ENCODE data around the gene KCNC2. TPM values are rescaled to one million over a fixed set of nuclear protein-coding genes. Genes with fewer than 3 reads are reported as not detected.

Gene KCNC2
- total and polyA plus RNA-seq, 2 donors (not counting 3 experiments of a cell fraction or from before 2014, with no cell fraction given) = not detected

DNA sequence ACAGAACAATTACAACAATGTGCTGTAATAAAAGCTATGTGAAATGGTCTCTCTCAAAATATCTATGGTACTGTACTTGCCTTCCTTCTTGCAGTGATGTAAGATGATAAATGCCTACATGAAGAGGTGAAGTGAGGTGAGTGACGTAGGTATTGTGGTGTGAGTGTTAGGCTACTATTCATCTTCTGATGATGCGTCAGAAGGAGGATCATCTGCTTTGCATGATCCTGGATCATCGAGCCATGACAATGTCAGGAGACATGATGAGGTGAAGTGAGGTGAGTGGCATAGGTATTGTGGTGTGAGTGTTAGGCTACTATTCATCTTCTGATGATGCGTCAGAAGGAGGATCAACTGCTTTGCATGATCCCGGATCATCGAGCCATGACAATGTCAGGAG, 105.8 kb downstream of the KCNC2 start:
- BruUV-seq (replicated peaks) = no TSS peak

More for the DNA sequence above, 105.8 kb downstream of the KCNC2 start:
- Histone ChIP-seq H3K4me2 (ENCODE audit: insufficient read depth, low read length) (no peak overlapping the region), H3K27me3 (ENCODE audit: control insufficient read depth in 2 of 2, insufficient read depth in 2 of 2, low read length in 2 of 2) (no peaks in the 10 kb centered on the region), H3K4me1 (ENCODE audit: control insufficient read depth, extremely low read depth, insufficient read depth, low read length) (no peaks in the 10 kb centered on the region), H3K9me1 (replicated peaks; ENCODE audit: control insufficient read depth, extremely low read depth, insufficient read depth, low read length) (no peaks in the 10 kb centered on the region), H3K36me3 (ENCODE audit: control insufficient read depth in 2 of 2, extremely low read depth in 1 of 2, insufficient read depth in 2 of 2, low read length in 2 of 2) (no peaks in the 10 kb centered on the region), H3K4me3 (replicated peaks in 1 of 3; ENCODE audit: insufficient read depth in 1 of 3, low read depth in 1 of 3, low read length in 3 of 3) (no peak overlapping the region), H3K9ac (replicated peaks; ENCODE audit: extremely low read depth, insufficient read depth, low read length) (no peak overlapping the region), H3K27ac (ENCODE audit: insufficient read depth, low read depth, low read length) (no peak overlapping the region), H3K79me2 (ENCODE audit: control insufficient read depth, insufficient read depth, low read length) (no peaks in the 10 kb centered on the region), H2AFZ (ENCODE audit: low read depth, low read length) (no peak overlapping the region), H4K20me1 (replicated peaks; ENCODE audit: control insufficient read depth, extremely low read depth, insufficient read depth, low read length) (no peaks in the 10 kb centered on the region), H3K9me3 (replicated peaks; ENCODE audit: control insufficient read depth, insufficient read depth, low read length) (no peaks in the 10 kb centered on the region)
- no peak for FAIRE-seq
- DNase-seq (ENCODE audit: low read depth, low spot score) = no peak
- ChIA-PET CTCF (no interaction called here), POLR2A (no interaction called here)
- dilution Hi-C loops (cut with MboI; ENCODE audit: extremely low pct_ligation_motif_present, low sequenced_read_pairs) = no loop called here
- TF ChIP-seq MYC (IDR thresholded peaks at IDR 0.05; ENCODE audit: low read depth, low read length) (no peak), POLR2AphosphoS5 (IDR thresholded peaks at IDR 0.05; ENCODE audit: insufficient read depth, low read depth, low read length) (no peak), JUN (IDR thresholded peaks at IDR 0.05; ENCODE audit: borderline replicate concordance, insufficient read depth, insufficient read length, low read depth) (no peak), FOS (IDR thresholded peaks at IDR 0.05; ENCODE audit: borderline replicate concordance, insufficient read depth, low read length) (no peak), POLR2A (IDR thresholded peaks at IDR 0.05; ENCODE audit: low read depth, low read length) (no peak), EZH2 (IDR thresholded peaks at IDR 0.05; ENCODE audit: borderline replicate concordance, low read depth, low read length, severe bottlenecking) (no peak), GATA2 (IDR thresholded peaks at IDR 0.05; ENCODE audit: insufficient read depth, insufficient read length, low read depth, low read length) (no peak)
- TF ChIP-seq, protein P1, sequence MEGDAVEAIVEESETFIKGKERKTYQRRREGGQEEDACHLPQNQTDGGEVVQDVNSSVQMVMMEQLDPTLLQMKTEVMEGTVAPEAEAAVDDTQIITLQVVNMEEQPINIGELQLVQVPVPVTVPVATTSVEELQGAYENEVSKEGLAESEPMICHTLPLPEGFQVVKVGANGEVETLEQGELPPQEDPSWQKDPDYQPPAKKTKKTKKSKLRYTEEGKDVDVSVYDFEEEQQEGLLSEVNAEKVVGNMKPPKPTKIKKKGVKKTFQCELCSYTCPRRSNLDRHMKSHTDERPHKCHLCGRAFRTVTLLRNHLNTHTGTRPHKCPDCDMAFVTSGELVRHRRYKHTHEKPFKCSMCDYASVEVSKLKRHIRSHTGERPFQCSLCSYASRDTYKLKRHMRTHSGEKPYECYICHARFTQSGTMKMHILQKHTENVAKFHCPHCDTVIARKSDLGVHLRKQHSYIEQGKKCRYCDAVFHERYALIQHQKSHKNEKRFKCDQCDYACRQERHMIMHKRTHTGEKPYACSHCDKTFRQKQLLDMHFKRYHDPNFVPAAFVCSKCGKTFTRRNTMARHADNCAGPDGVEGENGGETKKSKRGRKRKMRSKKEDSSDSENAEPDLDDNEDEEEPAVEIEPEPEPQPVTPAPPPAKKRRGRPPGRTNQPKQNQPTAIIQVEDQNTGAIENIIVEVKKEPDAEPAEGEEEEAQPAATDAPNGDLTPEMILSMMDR (IDR thresholded peaks at IDR 0.05; ENCODE audit: extremely low read depth in 1 of 2, insufficient read depth in 1 of 2, low read depth in 1 of 2, low read length in 2 of 2) = no peak
- TF ChIP-seq, protein P2, sequence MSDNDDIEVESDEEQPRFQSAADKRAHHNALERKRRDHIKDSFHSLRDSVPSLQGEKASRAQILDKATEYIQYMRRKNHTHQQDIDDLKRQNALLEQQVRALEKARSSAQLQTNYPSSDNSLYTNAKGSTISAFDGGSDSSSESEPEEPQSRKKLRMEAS (IDR thresholded peaks at IDR 0.05; ENCODE audit: insufficient read depth, insufficient read length) = no peak
- intact Hi-C loops (cut with micrococcal nuclease) = no loop called here

Data from endothelial cell of umbilical vein (primary cell).